Brain microvascular endothelial cell (primary cell): ENCODE data around the gene ZCCHC9.

Source experiments
- DNase-seq: peaks from one replicate; pipeline ENCODE4 v3.0.0-alpha.2; 2020
- H3K27ac ChIP-seq: fragments of 250-450 bp; sonication (Bioruptor Pico); 2 replicates; pipeline ENCODE4 v1.5.1; 2020; ENCODE audit warnings: mild to moderate bottlenecking, moderate library complexity
- H3K27me3 ChIP-seq: fragments of 250-450 bp; sonication (Bioruptor Pico); replicated peaks from 2 replicates; pipeline ENCODE4 v1.5.1; 2020; ENCODE audit warnings: mild to moderate bottlenecking
- H3K36me3 ChIP-seq: fragments of 250-450 bp; sonication (Bioruptor Pico); replicated peaks from 2 replicates; pipeline ENCODE4 v1.5.1; 2020; ENCODE audit warnings: mild to moderate bottlenecking
- H3K4me3 ChIP-seq: 2 replicates; pipeline ENCODE4 v1.5.1; 2011; ENCODE audit warnings: low read depth, mild to moderate bottlenecking, control low read depth, low read length, moderate library complexity
- CTCF ChIP-seq: IDR thresholded peaks from 2 replicates; pipeline ENCODE4 v1.5.1; 2011; ENCODE audit warnings: low read depth, mild to moderate bottlenecking, moderate library complexity, low read length, control low read depth, inconsistent platforms; ENCODE audit errors: missing control alignments
- in situ Hi-C: cut with HindIII; loops from 2 replicates; pipeline ENCODE4 v1.10.0; 2017; ENCODE audit warnings: low sequenced_read_pairs, low pct_ligation_motif_present

ZCCHC9 gene

GRCh38 chr5:81360640-81361039, 59.3 kb downstream of the ZCCHC9 start:
- in situ Hi-C loops = no loop called here
- no peak for DNase-seq
- TF ChIP-seq CTCF = no peak
- H3K4me3 ChIP-seq = no peak overlapping the region
- H3K27ac ChIP-seq = no peak overlapping the region
- H3K27me3 ChIP-seq = no peaks in the 10 kb centered on the region
- no peaks in the 10 kb centered on the region for H3K36me3 ChIP-seq

- no peaks in the 10 kb centered on the region for H3K36me3 ChIP-seq
- TF ChIP-seq CTCF = no peak
- no peak overlapping the region for H3K4me3 ChIP-seq
- H3K27me3 ChIP-seq = no peaks in the 10 kb centered on the region
- no peak overlapping the region for H3K27ac ChIP-seq
- in situ Hi-C loops = no loop called here
- DNase-seq = no peak
Measured at GRCh38 chr5:81361600-81361999, 60.2 kb downstream of the ZCCHC9 start.
